Measurements from ENCODE around the gene INF2.

The INF2 gene

DNA sequence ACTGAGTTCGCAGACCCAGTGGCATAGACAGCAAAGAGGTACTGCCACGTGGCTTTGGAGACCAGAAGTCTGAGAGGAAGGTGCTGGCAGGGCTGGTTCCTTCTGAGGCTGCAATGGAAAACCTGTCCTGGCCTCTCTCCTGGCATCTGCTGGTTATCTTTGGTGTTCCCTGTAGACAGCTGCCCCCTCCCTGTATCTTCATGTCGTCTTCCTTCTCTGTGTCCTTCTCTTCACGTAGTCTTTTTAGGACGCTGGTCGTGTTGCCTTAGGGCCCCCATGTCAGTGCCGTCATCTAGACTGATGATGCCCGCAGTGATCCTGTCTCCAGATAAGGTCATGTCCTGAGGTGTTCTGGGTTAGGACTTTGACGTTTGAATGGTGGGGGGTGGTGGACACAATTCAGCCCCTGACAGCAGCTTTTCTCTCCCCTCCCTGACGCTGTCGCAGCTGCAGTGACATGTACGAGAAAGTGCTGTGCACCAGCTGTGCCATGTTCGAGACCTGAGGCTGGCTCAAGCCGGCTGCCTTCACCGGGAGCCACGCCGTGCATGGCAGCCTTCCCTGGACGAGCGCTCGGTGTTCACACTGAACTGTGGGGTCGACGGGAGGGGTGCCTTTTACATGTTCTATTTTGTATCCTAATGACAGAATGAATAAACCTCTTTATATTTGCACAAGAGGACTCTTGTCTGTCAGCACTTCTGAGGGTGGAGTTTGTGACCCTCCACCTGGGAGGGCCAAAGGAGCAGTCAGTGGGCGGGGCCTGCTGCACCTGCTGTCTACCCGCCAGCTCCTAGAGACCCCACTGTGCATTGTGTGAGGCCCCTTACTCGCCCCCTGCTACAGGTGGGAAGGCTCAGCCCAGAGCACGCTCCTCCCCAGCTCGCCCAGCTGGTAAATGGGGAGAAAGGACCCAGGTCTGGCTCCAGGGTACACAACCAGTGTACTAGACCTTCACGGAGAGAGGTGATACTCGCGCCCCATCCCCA is 69.9 kb downstream of the INF2 start:
- peaks cover 10% of the 10 kb centered on the region for H3K79me2 ChIP-seq (ENCODE audit: insufficient read depth, low read length)

DNA sequence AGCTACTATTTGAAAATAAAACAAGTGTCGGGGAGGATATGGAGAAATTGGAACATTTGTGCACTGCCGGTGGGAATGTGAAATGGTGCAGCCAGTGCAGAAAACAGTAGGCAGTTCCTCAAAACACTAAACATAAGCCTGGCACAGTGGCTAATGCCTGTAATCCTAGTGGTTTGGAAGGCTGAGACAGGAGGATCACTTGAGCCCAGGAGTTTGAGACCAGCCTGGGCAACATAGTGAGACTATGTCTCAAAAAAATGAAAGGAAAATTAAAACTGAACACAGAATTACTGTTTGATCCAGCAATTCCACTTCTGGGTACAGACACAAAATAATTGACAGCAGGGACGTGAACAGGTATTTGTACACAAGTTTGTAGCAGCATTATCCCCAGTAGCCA is 76.1 kb downstream of the INF2 start:
- Histone ChIP-seq H3K79me2 (ENCODE audit: insufficient read depth, low read length) (no peaks in the 10 kb centered on the region), H3K27me3 (ENCODE audit: insufficient read depth, low read length) (no peaks in the 10 kb centered on the region), H4K20me1 (ENCODE audit: insufficient read depth, low read length) (no peaks in the 10 kb centered on the region), H3K4me1 (ENCODE audit: insufficient read depth, low read length, severe bottlenecking) (no peaks in the 10 kb centered on the region), H3K4me2 (ENCODE audit: low read length) (no peak overlapping the region), H2AFZ (ENCODE audit: low read length) (no peak overlapping the region), H3K9me2 (ENCODE audit: low read depth, low read length) (no peaks in the 10 kb centered on the region), H3K36me3 (ENCODE audit: insufficient read depth, low read length) (peaks cover 40% of the 10 kb centered on the region), H3K9me3 (ENCODE audit: low read length) (peaks cover 8% of the 10 kb centered on the region; the same call in 1 of the 2 replicates), H3F3A (ENCODE audit: insufficient read depth, low read length) (no peaks in the 10 kb centered on the region), H3K27ac (ENCODE audit: low read depth, low read length, poor library complexity, severe bottlenecking) (no peak overlapping the region), H3K4me3 (ENCODE audit: low read depth, low read length, poor library complexity, severe bottlenecking) (no peak overlapping the region), H3K9ac (ENCODE audit: low read length) (no peak overlapping the region)
- TF ChIP-seq, protein P1, sequence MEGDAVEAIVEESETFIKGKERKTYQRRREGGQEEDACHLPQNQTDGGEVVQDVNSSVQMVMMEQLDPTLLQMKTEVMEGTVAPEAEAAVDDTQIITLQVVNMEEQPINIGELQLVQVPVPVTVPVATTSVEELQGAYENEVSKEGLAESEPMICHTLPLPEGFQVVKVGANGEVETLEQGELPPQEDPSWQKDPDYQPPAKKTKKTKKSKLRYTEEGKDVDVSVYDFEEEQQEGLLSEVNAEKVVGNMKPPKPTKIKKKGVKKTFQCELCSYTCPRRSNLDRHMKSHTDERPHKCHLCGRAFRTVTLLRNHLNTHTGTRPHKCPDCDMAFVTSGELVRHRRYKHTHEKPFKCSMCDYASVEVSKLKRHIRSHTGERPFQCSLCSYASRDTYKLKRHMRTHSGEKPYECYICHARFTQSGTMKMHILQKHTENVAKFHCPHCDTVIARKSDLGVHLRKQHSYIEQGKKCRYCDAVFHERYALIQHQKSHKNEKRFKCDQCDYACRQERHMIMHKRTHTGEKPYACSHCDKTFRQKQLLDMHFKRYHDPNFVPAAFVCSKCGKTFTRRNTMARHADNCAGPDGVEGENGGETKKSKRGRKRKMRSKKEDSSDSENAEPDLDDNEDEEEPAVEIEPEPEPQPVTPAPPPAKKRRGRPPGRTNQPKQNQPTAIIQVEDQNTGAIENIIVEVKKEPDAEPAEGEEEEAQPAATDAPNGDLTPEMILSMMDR (IDR thresholded peaks at IDR 0.05; ENCODE audit: low read length): no peak
- no peak for TF ChIP-seq EZH2 (IDR thresholded peaks at IDR 0.05; ENCODE audit: borderline replicate concordance, low read length)

More for the DNA sequence above, 69.9 kb downstream of the INF2 start:
- Histone ChIP-seq H3K4me2 (ENCODE audit: low read length) (no peak overlapping the region), H3K9ac (ENCODE audit: low read length) (no peak overlapping the region), H3F3A (ENCODE audit: insufficient read depth, low read length) (no peaks in the 10 kb centered on the region), H3K27ac (ENCODE audit: low read depth, low read length, poor library complexity, severe bottlenecking) (no peak overlapping the region), H3K9me2 (ENCODE audit: low read depth, low read length) (no peaks in the 10 kb centered on the region), H3K4me1 (ENCODE audit: insufficient read depth, low read length, severe bottlenecking) (peaks cover 32% of the 10 kb centered on the region), H2AFZ (ENCODE audit: low read length) (no peak overlapping the region), H4K20me1 (ENCODE audit: insufficient read depth, low read length) (no peaks in the 10 kb centered on the region), H3K36me3 (ENCODE audit: insufficient read depth, low read length) (peaks cover 71% of the 10 kb centered on the region), H3K27me3 (ENCODE audit: insufficient read depth, low read length) (no peaks in the 10 kb centered on the region), H3K9me3 (ENCODE audit: low read length) (no peaks in the 10 kb centered on the region), H3K4me3 (ENCODE audit: low read depth, low read length, poor library complexity, severe bottlenecking) (no peak overlapping the region)
- TF ChIP-seq, protein P1 (IDR thresholded peaks at IDR 0.05; ENCODE audit: low read length): no peak
- TF ChIP-seq EZH2 (IDR thresholded peaks at IDR 0.05; ENCODE audit: borderline replicate concordance, low read length): no peak

GRCh38 chr14:104766256-104766862 is 76.9 kb downstream of the INF2 start:
- no peak for TF ChIP-seq EZH2 (IDR thresholded peaks at IDR 0.05; ENCODE audit: borderline replicate concordance, low read length)
- TF ChIP-seq, protein P1 (IDR thresholded peaks at IDR 0.05; ENCODE audit: low read length): no peak
- Histone ChIP-seq H3K36me3 (ENCODE audit: insufficient read depth, low read length) (peaks cover 40% of the 10 kb centered on the region), H3K4me3 (ENCODE audit: low read depth, low read length, poor library complexity, severe bottlenecking) (no peak overlapping the region), H3K27ac (ENCODE audit: low read depth, low read length, poor library complexity, severe bottlenecking) (no peak overlapping the region), H3K27me3 (ENCODE audit: insufficient read depth, low read length) (no peaks in the 10 kb centered on the region), H3K4me2 (ENCODE audit: low read length) (no peak overlapping the region), H3K9me2 (ENCODE audit: low read depth, low read length) (no peaks in the 10 kb centered on the region), H4K20me1 (ENCODE audit: insufficient read depth, low read length) (no peaks in the 10 kb centered on the region), H3K4me1 (ENCODE audit: insufficient read depth, low read length, severe bottlenecking) (no peaks in the 10 kb centered on the region), H3K9me3 (ENCODE audit: low read length) (peaks cover 14% of the 10 kb centered on the region), H2AFZ (ENCODE audit: low read length) (no peak overlapping the region), H3K9ac (ENCODE audit: low read length) (no peak overlapping the region), H3F3A (ENCODE audit: insufficient read depth, low read length) (no peaks in the 10 kb centered on the region), H3K79me2 (ENCODE audit: insufficient read depth, low read length) (no peaks in the 10 kb centered on the region)
